GM12873 (cell line): ENCODE results near the gene RCOR2.

Experiments
- CTCF ChIP-seq: IDR thresholded peaks from 2 replicates; pipeline ENCODE4 v1.5.1; 2012; ENCODE audit warnings: low read depth, mild to moderate bottlenecking, moderate library complexity, low read length, control low read depth; ENCODE audit not compliant: insufficient read depth; ENCODE audit errors: missing control alignments

Gene RCOR2

GRCh38 chr11:63871962-63872799 is 44.8 kb downstream of the RCOR2 start:
- TF ChIP-seq CTCF, result peak; percentile 62

- no peak for TF ChIP-seq CTCF
Observed at GRCh38 chr11:63870351-63871140, 46.4 kb downstream of the RCOR2 start.

GRCh38 chr11:63869683-63870082 is 47.3 kb downstream of the RCOR2 start:
- TF ChIP-seq CTCF, result no peak

- TF ChIP-seq CTCF, result no peak
Observed at GRCh38 chr11:63869171-63869591, 47.8 kb downstream of the RCOR2 start.

GRCh38 chr11:63868399-63869064 is 48.4 kb downstream of the RCOR2 start:
- TF ChIP-seq CTCF, result no peak

GRCh38 chr11:63867511-63867910 is 49.5 kb downstream of the RCOR2 start:
- TF ChIP-seq CTCF, result no peak

GRCh38 chr11:63866211-63866610 is 50.8 kb downstream of the RCOR2 start:
- no peak for TF ChIP-seq CTCF
